ENCODE results near the gene RRM1. TPM values are rescaled to one million over a fixed set of nuclear protein-coding genes. Genes with fewer than 3 reads are reported as not detected.
"Not testable (repeated sequence)": the region's sequence is repeated elsewhere in the genome, so short reads cannot be mapped to it uniquely, and the experiment has no call there.

RRM1 gene
- total RNA-seq, 2 donors from 2014 or later: 54.9 to 66.5 TPM

DNA sequence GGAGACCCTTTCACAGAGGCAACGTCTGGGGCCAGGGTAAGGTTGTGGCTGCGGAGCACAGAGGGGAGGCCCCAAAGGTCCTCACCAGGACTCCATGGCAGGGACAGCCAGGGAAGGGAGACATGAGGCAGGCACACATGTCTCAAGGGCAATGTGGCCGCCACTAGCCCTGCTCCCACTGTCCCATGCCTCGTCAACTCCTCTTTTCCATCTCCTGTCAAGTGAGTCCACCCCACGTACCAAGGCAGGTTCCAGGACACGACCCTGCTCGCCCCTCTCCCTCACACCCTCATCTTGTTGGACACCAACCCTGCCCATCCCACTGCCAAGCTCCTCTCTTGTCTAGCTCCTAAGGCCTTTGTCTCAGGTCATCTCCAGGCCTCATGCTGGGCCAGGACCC lies 73.2 kb downstream of the RRM1 start:
- Mint-ChIP-seq H3K36me3 (ENCODE audit: low read depth) (peaks cover 2% of the 10 kb centered on the region), H3K27ac (no peak overlapping the region), H3K27me3 (peaks cover 5% of the 10 kb centered on the region), H3K4me3 (no peak overlapping the region), H3K4me1 (no peaks in the 10 kb centered on the region)
- DNase-seq (no peak), ATAC-seq (no peak)
- H3K9me3 ChIP-seq (ENCODE audit: control insufficient read depth, low read length, poor library complexity, severe bottlenecking): no peaks in the 10 kb centered on the region

DNA sequence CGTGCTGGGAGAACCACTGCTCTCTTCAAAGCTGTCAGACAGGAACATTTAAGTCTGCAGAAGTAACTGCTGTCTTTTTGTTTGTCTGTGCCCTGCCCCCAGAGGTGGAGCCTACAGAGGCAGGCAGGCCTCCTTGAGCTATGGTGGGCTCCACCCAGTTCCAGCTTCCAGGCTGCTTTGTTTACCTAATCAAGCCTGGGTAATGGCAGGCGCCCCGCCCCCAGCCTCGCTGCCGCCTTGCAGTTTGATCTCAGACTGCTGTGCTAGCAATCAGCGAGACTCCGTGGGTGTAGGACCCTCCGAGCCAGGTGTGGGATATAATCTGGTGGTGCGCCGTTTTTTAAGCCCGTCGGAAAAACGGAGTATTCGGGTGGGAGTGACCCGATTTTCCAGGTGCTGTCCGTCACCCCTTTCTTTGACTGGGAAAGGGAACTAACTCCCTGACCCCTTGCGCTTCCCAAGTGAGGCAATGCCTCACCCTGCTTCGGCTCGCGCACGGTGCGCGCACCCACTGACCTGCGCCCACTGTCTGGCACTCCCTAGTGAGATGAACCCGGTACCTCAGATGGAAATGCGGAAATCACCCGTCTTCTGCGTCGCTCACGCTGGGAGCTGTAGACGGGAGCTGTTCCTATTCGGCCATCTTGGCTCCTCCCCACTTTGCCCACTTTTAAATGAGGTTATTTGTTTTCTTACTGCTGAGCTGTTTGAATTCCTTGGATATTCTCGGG lies 81.2 kb downstream of the RRM1 start:
- not testable (repeated sequence) for H3K27ac Mint-ChIP-seq

DNA sequence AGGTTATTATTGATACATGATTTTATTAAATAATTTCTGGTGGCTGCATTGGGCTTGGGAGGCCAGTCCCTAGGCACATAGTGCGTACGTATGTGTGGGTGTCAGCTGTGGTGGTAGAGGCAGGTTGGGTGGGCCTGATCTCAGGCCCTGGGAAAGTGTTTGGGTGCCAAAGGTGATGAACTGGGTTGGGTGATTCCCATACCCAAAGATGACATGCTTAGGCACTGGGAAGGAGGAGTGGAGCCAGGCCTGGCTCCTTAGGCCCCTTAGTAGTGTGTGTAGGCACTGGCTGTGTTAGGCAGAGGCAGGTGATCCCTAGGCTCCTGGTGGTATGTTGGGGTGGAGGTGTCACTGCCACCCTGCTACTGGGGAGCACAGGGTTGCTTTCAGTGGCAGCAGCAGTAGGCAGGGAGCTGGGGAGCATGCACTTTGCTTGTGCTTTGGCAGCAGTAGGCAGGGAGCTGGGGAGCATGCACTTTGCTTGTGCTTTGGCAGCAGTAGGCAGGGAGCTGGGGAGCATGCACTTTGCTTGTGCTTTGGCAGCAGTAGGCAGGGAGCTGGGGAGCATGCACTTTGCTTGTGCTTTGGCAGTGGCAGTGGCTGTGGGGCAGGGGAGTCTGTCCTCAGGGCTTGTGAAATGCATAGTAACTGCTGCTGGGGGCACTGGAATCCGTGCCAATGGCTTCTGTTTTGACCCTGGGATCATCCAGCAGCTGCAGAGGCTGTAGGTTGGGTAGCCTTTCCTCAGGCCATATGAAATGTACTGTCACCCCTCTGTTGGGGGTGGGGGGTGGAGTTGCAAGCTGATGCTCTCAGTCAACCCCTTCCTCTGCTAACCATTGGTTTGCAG lies 84.4 kb downstream of the RRM1 start:
- no peaks in the 10 kb centered on the region for H3K9me3 ChIP-seq (ENCODE audit: control insufficient read depth, low read length, poor library complexity, severe bottlenecking)
- Mint-ChIP-seq H3K36me3 (ENCODE audit: low read depth) (peaks cover 3% of the 10 kb centered on the region), H3K4me1 (no peaks in the 10 kb centered on the region), H3K27ac (no peak overlapping the region), H3K27me3 (peaks cover 29% of the 10 kb centered on the region), H3K4me3 (no peak overlapping the region)
- DNase-seq (no peak), ATAC-seq (no peak)

More for the DNA sequence above, 81.2 kb downstream of the RRM1 start:
- H3K4me1 Mint-ChIP-seq; H3K9me3 ChIP-seq (ENCODE audit: control insufficient read depth, low read length, poor library complexity, severe bottlenecking); H3K4me3 Mint-ChIP-seq; H3K36me3 Mint-ChIP-seq (ENCODE audit: low read depth); DNase-seq; ATAC-seq: not testable (repeated sequence)
- peaks cover 29% of the 10 kb centered on the region for H3K27me3 Mint-ChIP-seq

DNA sequence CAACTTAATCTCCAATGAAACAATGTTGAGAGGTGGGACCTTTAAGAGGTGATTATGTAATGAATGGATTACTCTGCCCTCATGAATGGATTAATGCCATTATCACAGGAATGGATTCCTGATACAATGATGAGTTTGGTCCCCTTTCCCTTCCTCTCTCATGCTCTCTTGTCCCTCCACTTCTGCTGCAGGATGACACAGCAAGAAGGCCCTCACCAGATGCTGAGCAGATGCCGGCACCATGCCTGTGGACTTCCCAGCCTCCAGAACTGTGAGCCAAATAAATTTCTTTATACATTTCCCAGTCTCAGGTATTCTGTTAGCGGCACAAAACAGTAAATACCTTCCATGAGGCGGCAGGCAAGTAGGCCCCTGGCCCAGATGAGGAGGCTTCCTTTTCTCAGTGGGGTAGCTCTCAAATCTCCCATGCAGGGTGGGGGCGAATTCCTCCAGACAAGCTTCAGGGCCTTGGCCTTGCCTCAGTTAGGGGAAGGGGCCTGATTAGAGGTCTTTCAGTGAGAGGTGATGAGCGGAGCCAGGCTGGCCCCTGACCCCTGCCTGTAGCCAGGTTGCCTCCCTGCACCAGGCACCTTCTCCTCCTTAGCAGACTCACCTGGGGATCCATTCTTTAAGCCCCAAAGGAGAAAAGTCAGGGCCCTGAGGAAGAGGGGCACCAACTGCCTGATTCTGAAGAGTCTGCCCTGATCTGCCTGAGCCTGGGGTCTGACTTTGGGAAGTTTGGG lies 86.0 kb downstream of the RRM1 start:
- DNase-seq (no peak), ATAC-seq (no peak)
- Mint-ChIP-seq H3K36me3 (ENCODE audit: low read depth) (peaks cover 3% of the 10 kb centered on the region), H3K27ac (no peak overlapping the region), H3K4me3 (no peak overlapping the region), H3K4me1 (peaks cover 4% of the 10 kb centered on the region), H3K27me3 (peaks cover 33% of the 10 kb centered on the region)
- no peaks in the 10 kb centered on the region for H3K9me3 ChIP-seq (ENCODE audit: control insufficient read depth, low read length, poor library complexity, severe bottlenecking)

DNA sequence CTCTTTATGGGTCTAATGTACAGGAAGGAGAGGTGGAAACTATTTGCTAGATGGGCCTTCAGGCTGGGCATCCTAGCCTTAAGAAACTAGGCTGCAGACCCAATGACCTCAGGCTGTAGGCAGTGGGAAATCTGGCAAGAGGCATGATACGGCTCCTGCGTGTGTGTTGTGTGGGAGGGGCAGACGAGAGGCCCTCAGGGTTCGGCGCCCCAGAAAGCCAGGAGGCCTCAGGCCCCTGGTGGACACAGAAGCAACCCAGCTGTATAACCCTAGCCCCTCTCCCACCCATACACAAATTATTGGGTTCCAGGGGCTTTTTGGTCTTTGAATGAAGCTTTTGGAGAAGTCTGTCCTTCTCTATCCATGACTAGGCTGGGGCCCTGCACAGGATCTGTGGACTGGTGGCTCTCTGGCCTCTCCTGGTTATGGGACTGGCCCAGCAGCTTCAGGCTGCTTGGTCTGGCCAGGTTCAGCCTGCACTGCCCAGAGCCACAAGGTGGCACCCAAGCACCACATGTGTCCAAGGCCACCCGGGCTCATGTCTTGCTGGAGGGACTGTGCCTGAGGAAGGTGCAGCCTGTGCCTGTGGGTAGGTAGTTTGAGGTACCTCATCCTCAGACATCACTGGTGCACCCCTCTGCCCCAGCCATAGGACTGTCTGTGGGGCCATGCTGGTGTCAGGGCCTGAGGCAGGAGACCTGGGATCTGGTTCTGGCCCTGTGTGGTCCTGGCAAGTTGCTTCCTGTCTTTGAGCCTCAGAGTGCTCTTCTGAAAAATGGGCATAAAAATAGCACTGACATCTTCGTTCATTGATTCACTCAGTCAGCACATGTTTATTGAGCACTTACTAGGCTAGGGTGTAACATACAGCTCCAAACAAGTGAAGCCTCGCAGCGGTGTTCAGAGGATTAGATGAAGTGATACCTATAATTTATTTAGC lies 87.5 kb downstream of the RRM1 start:
- H3K27ac Mint-ChIP-seq: no peak overlapping the region
- DNase-seq (no peak), ATAC-seq (no peak)
- peaks cover 4% of the 10 kb centered on the region for H3K4me1 Mint-ChIP-seq
- no peak overlapping the region for H3K4me3 Mint-ChIP-seq
- H3K27me3 Mint-ChIP-seq: peaks cover 28% of the 10 kb centered on the region
- H3K9me3 ChIP-seq (ENCODE audit: control insufficient read depth, low read length, poor library complexity, severe bottlenecking): no peaks in the 10 kb centered on the region
- no peaks in the 10 kb centered on the region for H3K36me3 Mint-ChIP-seq (ENCODE audit: low read depth)

DNA sequence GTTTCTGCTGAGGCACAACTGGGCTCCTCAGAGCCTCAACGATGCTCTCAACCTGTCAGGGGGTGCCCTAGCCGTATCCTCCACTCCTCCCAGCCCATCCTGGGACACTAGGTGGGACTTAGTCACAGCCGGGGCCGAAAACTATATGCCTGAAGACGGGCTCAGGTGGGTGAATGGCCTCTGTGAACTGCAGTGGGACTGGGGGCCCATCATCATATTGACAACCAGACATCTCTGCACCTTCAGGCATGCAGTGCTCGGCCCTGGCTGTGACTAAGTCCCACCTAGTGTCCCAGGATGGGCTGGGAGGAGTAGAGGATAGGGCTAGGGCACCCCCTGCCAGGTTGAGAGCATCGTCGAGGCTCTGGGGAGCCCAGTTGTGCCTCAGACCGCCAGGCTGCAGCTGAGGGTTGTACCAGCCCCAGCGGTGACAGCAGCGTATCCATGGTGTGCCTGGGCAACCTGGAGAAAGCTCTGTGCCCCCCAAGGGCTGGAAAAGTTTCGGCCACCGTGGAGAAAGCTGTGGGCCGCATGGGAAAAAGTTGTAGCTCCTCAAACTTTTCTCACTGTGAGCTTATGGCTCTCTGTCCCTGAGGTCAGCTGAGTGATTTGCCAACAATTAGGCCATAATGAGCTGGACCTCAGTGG lies 88.9 kb downstream of the RRM1 start:
- Mint-ChIP-seq H3K4me3 (no peak overlapping the region), H3K4me1 (peaks cover 9% of the 10 kb centered on the region), H3K27me3 (peaks cover 17% of the 10 kb centered on the region), H3K36me3 (ENCODE audit: low read depth) (no peaks in the 10 kb centered on the region), H3K27ac (no peak overlapping the region)
- no peaks in the 10 kb centered on the region for H3K9me3 ChIP-seq (ENCODE audit: control insufficient read depth, low read length, poor library complexity, severe bottlenecking)
- ATAC-seq: no peak
- DNase-seq: no peak

DNA sequence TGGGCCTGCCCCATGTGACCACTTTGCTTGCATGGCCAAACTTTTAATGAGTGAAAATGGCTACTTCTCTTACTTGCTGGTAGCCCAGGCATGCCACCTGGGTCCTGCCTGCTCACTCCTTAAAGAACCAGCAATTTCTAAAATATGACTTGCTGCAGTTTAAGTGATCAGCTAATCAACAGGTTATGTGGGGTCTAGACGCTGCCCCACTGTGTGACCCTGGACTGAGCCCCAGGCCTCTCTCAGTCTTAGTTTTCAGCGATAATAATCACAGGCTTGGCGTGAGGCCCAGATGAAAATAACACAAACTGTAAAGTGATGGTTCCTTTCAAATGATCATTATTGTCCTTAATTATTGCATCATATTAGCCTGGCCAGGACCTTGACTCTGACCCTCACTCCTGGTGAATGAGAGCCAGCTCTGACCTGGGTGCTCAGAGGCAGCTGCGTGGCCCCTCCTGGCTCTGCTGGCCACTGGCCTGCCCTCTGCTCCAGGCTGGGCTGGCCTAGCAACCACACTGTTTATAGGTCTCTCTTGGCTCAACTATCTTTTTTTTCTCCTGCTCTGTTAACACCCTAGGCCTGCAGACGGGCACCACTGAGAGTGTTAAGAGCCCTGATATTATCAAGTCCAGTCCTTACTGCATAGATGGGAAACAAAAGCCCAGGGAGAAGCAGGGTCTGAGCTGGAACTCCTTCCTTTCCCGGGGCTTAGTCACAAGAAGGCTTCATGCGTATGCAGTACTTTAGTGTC lies 89.7 kb downstream of the RRM1 start:
- H3K27ac Mint-ChIP-seq: peak overlapping the region; percentile 82
- H3K36me3 Mint-ChIP-seq (ENCODE audit: low read depth): no peaks in the 10 kb centered on the region
- no peak overlapping the region for H3K4me3 Mint-ChIP-seq
- no peaks in the 10 kb centered on the region for H3K9me3 ChIP-seq (ENCODE audit: control insufficient read depth, low read length, poor library complexity, severe bottlenecking)
- ATAC-seq (no peak), DNase-seq (no peak)
- peaks cover 9% of the 10 kb centered on the region for H3K4me1 Mint-ChIP-seq
- H3K27me3 Mint-ChIP-seq: peaks cover 18% of the 10 kb centered on the region

DNA sequence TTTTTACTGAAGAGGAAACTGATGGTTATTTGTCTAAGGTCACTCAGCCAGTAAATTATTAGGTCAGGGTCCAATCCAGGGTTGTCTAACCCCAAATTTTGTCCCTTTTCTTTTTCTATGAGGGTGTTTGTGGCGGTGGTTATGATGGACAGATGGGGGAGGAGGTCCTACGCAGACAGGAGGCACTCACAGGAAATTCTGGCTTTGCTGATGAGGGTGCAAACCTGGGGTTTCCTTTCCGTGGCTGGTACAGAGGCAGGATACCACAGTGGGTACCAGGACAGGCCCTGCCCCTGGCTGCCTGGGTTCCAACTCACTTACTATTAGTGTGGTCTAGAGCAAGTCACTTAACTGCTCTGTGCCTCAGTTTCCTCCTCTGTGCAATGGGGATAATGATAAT lies 91.0 kb downstream of the RRM1 start:
- H3K27ac Mint-ChIP-seq: no peak overlapping the region
- H3K9me3 ChIP-seq (ENCODE audit: control insufficient read depth, low read length, poor library complexity, severe bottlenecking): no peaks in the 10 kb centered on the region
- DNase-seq (no peak), ATAC-seq (no peak)
- H3K4me3 Mint-ChIP-seq: no peak overlapping the region
- no peaks in the 10 kb centered on the region for H3K36me3 Mint-ChIP-seq (ENCODE audit: low read depth)
- H3K27me3 Mint-ChIP-seq: peaks cover 14% of the 10 kb centered on the region
- peaks cover 9% of the 10 kb centered on the region for H3K4me1 Mint-ChIP-seq

DNA sequence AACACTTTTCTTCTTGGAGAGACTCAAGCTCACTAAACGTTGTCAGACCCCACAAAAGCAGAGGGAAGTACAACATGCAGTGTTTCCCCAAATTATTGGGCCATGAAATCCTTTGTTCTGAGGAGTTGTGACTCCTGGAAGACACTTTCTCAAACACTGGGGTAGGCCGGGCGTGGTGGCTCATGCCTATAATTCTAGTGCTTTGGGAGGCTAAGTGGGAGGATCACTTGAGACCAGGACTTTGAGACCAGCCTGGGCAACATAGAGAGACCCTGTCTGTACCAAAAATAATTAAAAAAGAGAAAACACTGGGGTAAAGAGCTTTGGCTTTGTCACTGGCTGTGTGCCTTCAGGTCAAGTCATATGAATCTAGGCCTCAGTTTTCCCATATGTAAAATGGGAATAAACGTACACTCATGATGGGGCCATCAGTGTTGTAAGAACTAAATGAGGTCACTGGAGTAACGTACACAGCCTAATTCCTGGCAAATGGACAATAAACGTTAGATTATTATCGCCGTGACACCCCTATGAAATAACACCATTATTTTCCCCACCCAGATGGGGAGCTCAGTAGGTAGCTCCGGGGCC lies 92.0 kb downstream of the RRM1 start:
- H3K9me3 ChIP-seq (ENCODE audit: control insufficient read depth, low read length, poor library complexity, severe bottlenecking): no peaks in the 10 kb centered on the region
- peaks cover 17% of the 10 kb centered on the region for H3K27me3 Mint-ChIP-seq
- peaks cover 9% of the 10 kb centered on the region for H3K4me1 Mint-ChIP-seq
- H3K36me3 Mint-ChIP-seq (ENCODE audit: low read depth): peaks cover under 1% of the 10 kb centered on the region
- H3K4me3 Mint-ChIP-seq: peak overlapping the region; percentile 85
- H3K27ac Mint-ChIP-seq: no peak overlapping the region
- ATAC-seq (no peak), DNase-seq (no peak)

DNA sequence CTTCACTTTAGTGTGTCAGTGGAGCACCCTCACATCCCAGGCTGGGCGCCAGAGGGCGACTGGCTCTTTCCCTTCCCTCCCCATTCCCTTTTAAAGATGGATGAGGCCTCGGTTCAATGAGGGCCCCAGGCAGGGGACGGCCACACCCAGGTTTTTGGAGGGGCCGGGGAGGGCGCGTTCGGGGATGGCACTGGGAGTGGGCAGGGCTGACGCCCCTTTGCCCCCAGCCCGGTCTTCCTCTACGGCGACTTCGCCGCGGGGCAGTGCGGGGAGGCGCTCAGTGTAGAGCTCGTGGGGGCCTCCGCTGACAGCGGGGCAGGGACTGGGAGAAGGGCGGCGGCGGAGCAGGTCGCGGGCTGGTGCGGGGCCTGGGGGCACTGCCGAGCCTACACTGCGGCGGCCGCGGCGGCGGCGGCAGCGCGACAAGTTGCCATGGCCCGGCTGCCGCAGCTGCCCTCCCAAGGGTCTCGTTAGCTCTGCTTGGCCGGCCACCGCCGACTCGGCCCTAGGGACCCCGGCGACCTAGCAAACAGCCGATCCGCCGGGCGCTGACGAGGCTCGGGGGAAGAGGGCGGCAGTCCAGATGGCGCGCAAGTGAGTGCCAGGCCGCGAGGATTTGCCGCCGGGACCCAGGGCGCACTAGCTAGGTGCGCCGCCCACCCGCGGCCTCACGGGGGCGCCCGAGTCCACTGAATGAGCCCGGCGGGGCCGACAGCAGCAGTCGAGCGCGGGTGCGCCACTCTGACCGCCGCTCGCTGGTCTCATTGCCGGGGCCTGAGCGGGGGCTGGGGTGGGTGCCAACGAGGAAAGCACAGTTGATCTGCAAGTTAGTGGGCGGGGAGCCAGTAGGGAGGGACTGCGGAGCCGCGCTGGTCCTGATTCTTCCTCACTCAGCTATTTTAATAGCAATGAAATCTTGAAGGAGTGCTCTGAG lies 92.7 kb downstream of the RRM1 start:
- DNase-seq (peak; percentile 70 to 89 (median 77)), ATAC-seq (peak; percentile 96)
- peak overlapping the region; percentile 85 for H3K4me3 Mint-ChIP-seq
- H3K36me3 Mint-ChIP-seq (ENCODE audit: low read depth): peaks cover 2% of the 10 kb centered on the region
- H3K4me1 Mint-ChIP-seq: peaks cover 11% of the 10 kb centered on the region
- H3K27ac Mint-ChIP-seq: no peak overlapping the region
- H3K27me3 Mint-ChIP-seq: peaks cover 22% of the 10 kb centered on the region
- no peaks in the 10 kb centered on the region for H3K9me3 ChIP-seq (ENCODE audit: control insufficient read depth, low read length, poor library complexity, severe bottlenecking)
